ENCODE data around the gene CRIP3. TPM values are rescaled to one million over a fixed set of nuclear protein-coding genes. Genes with fewer than 3 reads are reported as not detected.
A peak's percentile ranks its signal among the peaks of the same experiment; 100 is the strongest.

Gene CRIP3
- total RNA-seq, 5 donors from 2014 or later (not counting 1 experiment from before 2014, with no cell fraction given) = 1.3 to 4.2 (median 2.8) TPM

DNA sequence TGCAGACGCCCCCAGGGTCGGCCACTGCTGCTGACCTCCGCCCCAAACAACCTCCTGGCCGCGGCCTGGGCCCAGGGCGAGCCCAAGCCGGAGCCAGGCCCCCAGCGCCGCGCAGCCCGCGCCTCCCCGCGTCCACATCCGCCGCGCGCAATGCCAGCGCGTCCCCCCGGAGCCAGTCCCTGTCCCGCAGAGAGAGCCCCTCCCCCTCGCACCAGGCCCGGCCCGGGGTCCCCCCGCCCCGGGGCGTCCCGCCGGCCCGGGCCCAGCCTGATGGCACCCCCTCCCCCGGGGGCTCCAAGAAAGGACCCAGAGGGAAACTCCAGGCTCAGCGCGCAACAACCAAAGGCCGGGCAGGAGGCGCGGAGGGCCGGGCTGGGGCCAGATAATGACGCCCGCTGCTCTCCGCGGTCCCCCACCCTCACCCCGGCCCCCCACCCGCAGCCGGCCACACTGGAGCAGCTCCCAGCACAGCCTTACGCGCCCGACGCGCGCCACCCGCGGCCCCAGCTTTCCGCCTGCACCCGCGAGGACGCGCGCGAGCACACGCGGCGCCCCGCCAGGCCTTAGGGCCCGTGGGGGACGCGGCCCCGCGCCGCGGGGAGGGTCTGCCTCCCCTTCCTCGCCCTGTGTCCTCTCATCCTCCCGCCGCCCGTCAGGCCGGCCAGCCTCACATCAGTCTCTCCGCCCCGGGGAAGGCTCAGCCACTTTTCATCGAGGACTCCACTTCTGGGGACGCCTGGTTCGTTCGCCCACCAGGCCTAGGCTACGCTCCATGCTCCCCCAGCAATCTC lies 23.4 kb downstream of the CRIP3 start:
- ChIA-PET CTCF (no interaction called here), POLR2A (no interaction called here)
- Histone ChIP-seq H3K9me3 (no peaks in the 10 kb centered on the region), H3K27me3 (replicated peaks in 1 of 2; ENCODE audit: control insufficient read depth in 2 of 2, extremely low read depth in 1 of 2, insufficient read depth in 2 of 2, low read length in 1 of 2) (peaks cover 0 to 58% of the 10 kb centered on the region in 2 experiments), H3K36me3 (ENCODE audit: control insufficient read depth in 2 of 2, extremely low read depth in 1 of 2, insufficient read depth in 1 of 2, low read length in 1 of 2) (no peaks in the 10 kb centered on the region), H3K4me1 (ENCODE audit: control insufficient read depth in 1 of 2, extremely low read depth in 1 of 2, insufficient read depth in 2 of 2, low read length in 2 of 2) (no peaks in the 10 kb centered on the region), H3K4me3 (ENCODE audit: control insufficient read depth in 1 of 2, extremely low read depth in 1 of 2, low read length in 1 of 2) (no peak overlapping the region), H3K27ac (ENCODE audit: low read length) (no peak overlapping the region)
- no peak for DNase-seq
- Mint-ChIP-seq H3K9me3 (no peaks in the 10 kb centered on the region), H3K4me1 (peaks cover 0 to 2% (median 0%) of the 10 kb centered on the region in 3 donors), H3K36me3 (no peaks in the 10 kb centered on the region), H3K4me3 (no peak overlapping the region), H3K27me3 (peaks cover 28 to 40% of the 10 kb centered on the region in 2 donors), H3K27ac (no peak overlapping the region)
- no peak for ATAC-seq (replicated peaks in 1 of 4)
- 7% methylated on average over 83 of the region's 83 CpGs for WGBS (ENCODE audit: insufficient coverage)

DNA sequence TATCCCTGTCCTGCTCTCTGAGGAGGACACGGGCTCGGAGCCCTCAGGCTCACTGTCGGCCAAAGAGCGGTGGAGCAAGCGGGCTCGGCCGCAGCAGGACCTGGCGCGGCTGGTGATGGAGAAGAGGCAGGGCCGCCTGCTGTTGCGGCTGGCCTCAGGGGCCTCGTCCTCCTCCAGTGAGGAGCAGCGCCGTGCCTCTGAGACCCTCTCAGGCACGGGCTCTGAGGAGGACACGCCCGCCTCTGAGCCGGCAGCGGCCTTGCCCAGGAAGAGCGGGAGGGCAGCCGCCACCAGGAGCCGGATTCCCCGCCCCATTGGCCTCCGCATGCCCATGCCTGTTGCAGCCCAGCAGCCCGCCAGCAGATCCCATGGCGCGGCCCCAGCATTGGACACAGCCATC lies 24.7 kb downstream of the CRIP3 start:
- H3K27ac ChIP-seq (ENCODE audit: low read length) = no peak overlapping the region
- 94% methylated on average over 24 of the region's 27 CpGs for WGBS (ENCODE audit: insufficient coverage)
- H3K36me3 ChIP-seq (ENCODE audit: control insufficient read depth in 2 of 2, extremely low read depth in 1 of 2, insufficient read depth in 1 of 2, low read length in 1 of 2) = no peaks in the 10 kb centered on the region
- peaks cover 0 to 2% (median 0%) of the 10 kb centered on the region in 3 donors for H3K4me1 Mint-ChIP-seq
- H3K4me3 Mint-ChIP-seq = no peak overlapping the region
- no peaks in the 10 kb centered on the region for H3K36me3 Mint-ChIP-seq
- ChIA-PET CTCF (no interaction called here), POLR2A (no interaction called here)
- no peak for DNase-seq
- peaks cover 0 to 61% of the 10 kb centered on the region in 2 experiments for H3K27me3 ChIP-seq (replicated peaks in 1 of 2; ENCODE audit: control insufficient read depth in 2 of 2, extremely low read depth in 1 of 2, insufficient read depth in 2 of 2, low read length in 1 of 2)
- peaks cover 32 to 38% of the 10 kb centered on the region in 2 donors for H3K27me3 Mint-ChIP-seq
- ATAC-seq (replicated peaks in 1 of 4) = no peak
- H3K9me3 Mint-ChIP-seq = no peaks in the 10 kb centered on the region
- H3K9me3 ChIP-seq = no peaks in the 10 kb centered on the region
- H3K4me3 ChIP-seq (ENCODE audit: control insufficient read depth in 1 of 2, extremely low read depth in 1 of 2, low read length in 1 of 2) = no peak overlapping the region
- H3K27ac Mint-ChIP-seq = no peak overlapping the region
- H3K4me1 ChIP-seq (ENCODE audit: control insufficient read depth in 1 of 2, extremely low read depth in 1 of 2, insufficient read depth in 2 of 2, low read length in 2 of 2) = no peaks in the 10 kb centered on the region

GRCh38 chr6:43283514-43283901 lies 25.1 kb downstream of the CRIP3 start:
- peaks cover 0 to 2% (median 0%) of the 10 kb centered on the region in 3 donors for H3K4me1 Mint-ChIP-seq
- no peaks in the 10 kb centered on the region for H3K9me3 Mint-ChIP-seq
- no peaks in the 10 kb centered on the region for H3K36me3 Mint-ChIP-seq
- no peak overlapping the region for H3K27ac ChIP-seq (ENCODE audit: low read length)
- no peak overlapping the region for H3K4me3 ChIP-seq (ENCODE audit: control insufficient read depth in 1 of 2, extremely low read depth in 1 of 2, low read length in 1 of 2)
- H3K9me3 ChIP-seq = no peaks in the 10 kb centered on the region
- no peaks in the 10 kb centered on the region for H3K36me3 ChIP-seq (ENCODE audit: control insufficient read depth in 2 of 2, extremely low read depth in 1 of 2, insufficient read depth in 1 of 2, low read length in 1 of 2)
- no peak overlapping the region for H3K27ac Mint-ChIP-seq
- whole genome bisulfite sequencing (ENCODE audit: insufficient coverage) = 92% methylated on average over 18 of the region's 18 CpGs
- peaks cover 33 to 38% of the 10 kb centered on the region in 2 donors for H3K27me3 Mint-ChIP-seq
- peaks cover 0 to 65% of the 10 kb centered on the region in 2 experiments for H3K27me3 ChIP-seq (replicated peaks in 1 of 2; ENCODE audit: control insufficient read depth in 2 of 2, extremely low read depth in 1 of 2, insufficient read depth in 2 of 2, low read length in 1 of 2)
- H3K4me1 ChIP-seq (ENCODE audit: control insufficient read depth in 1 of 2, extremely low read depth in 1 of 2, insufficient read depth in 2 of 2, low read length in 2 of 2) = no peaks in the 10 kb centered on the region
- H3K4me3 Mint-ChIP-seq = no peak overlapping the region
- CTCF ChIA-PET = no interaction called here
- ATAC-seq (replicated peaks in 1 of 4) (no peak), DNase-seq (no peak)
- POLR2A ChIA-PET = no interaction called here

DNA sequence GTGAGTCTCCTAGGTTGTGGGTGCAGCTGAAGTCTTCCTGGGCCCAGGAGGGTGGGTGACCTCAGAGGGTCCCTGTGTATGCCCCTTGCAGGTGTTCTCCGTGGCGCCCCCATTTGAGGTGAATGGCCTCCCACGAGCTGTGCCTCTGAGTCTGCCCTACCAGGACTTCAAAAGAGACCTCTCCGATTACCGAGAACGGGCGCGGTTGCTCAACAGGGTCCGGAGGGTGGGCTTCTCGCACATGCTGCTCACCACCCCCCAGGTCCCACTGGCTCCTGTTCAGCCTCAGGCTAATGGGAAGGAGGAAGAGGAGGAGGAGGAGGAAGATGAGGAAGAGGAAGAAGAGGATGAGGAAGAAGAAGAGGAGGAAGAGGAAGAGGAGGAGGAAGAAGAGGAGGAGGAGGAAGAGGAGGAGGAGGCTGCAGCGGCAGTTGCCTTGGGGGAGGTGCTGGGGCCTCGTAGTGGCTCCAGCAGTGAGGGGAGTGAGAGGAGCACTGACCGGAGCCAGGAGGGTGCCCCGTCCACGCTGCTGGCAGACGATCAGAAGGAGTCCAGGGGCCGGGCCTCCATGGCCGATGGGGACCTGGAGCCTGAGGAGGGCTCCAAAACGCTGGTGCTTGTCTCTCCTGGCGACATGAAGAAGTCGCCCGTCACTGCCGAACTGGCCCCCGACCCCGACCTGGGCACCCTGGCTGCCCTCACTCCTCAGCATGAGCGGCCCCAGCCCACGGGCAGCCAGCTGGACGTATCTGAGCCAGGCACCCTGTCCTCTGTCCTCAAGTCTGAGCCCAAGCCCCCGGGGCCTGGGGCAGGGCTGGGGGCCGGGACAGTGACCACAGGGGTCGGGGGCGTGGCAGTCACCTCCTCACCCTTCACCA lies 25.8 kb downstream of the CRIP3 start:
- POLR2A ChIA-PET = no interaction called here
- H3K4me1 ChIP-seq (ENCODE audit: control insufficient read depth in 1 of 2, extremely low read depth in 1 of 2, insufficient read depth in 2 of 2, low read length in 2 of 2) = no peaks in the 10 kb centered on the region
- H3K4me1 Mint-ChIP-seq = peaks cover 0 to 2% (median 0%) of the 10 kb centered on the region in 3 donors
- no peak for ATAC-seq (replicated peaks in 1 of 4)
- DNase-seq = no peak
- H3K9me3 ChIP-seq = no peaks in the 10 kb centered on the region
- H3K4me3 Mint-ChIP-seq = no peak overlapping the region
- H3K9me3 Mint-ChIP-seq = no peaks in the 10 kb centered on the region
- peak overlapping the region in 1 of 2 donors; percentile 16 for H3K27ac Mint-ChIP-seq
- H3K27ac ChIP-seq (ENCODE audit: low read length) = no peak overlapping the region
- H3K36me3 ChIP-seq (ENCODE audit: control insufficient read depth in 2 of 2, extremely low read depth in 1 of 2, insufficient read depth in 1 of 2, low read length in 1 of 2) = no peaks in the 10 kb centered on the region
- peaks cover 0 to 63% of the 10 kb centered on the region in 2 experiments for H3K27me3 ChIP-seq (replicated peaks in 1 of 2; ENCODE audit: control insufficient read depth in 2 of 2, extremely low read depth in 1 of 2, insufficient read depth in 2 of 2, low read length in 1 of 2)
- no peaks in the 10 kb centered on the region for H3K36me3 Mint-ChIP-seq
- H3K4me3 ChIP-seq (ENCODE audit: control insufficient read depth in 1 of 2, extremely low read depth in 1 of 2, low read length in 1 of 2) = no peak overlapping the region
- WGBS (ENCODE audit: insufficient coverage) = 78% methylated on average over 25 of the region's 32 CpGs
- CTCF ChIA-PET = no interaction called here
- H3K27me3 Mint-ChIP-seq = peaks cover 35 to 40% of the 10 kb centered on the region in 2 donors

- Mint-ChIP-seq H3K36me3 (no peaks in the 10 kb centered on the region), H3K27ac (no peak overlapping the region), H3K9me3 (no peaks in the 10 kb centered on the region), H3K4me3 (no peak overlapping the region), H3K4me1 (peaks cover under 1 to 2% (median 2%) of the 10 kb centered on the region in 3 donors), H3K27me3 (peaks cover 37 to 45% of the 10 kb centered on the region in 2 donors)
- ChIA-PET POLR2A (no interaction called here), CTCF (no interaction called here)
- Histone ChIP-seq H3K4me1 (ENCODE audit: control insufficient read depth in 1 of 2, extremely low read depth in 1 of 2, insufficient read depth in 2 of 2, low read length in 2 of 2) (peaks cover 0 to under 1% of the 10 kb centered on the region in 2 experiments), H3K27me3 (replicated peaks in 1 of 2; ENCODE audit: control insufficient read depth in 2 of 2, extremely low read depth in 1 of 2, insufficient read depth in 2 of 2, low read length in 1 of 2) (peaks cover 0 to 71% of the 10 kb centered on the region in 2 experiments), H3K9me3 (no peaks in the 10 kb centered on the region), H3K4me3 (ENCODE audit: control insufficient read depth in 1 of 2, extremely low read depth in 1 of 2, low read length in 1 of 2) (no peak overlapping the region), H3K27ac (ENCODE audit: low read length) (no peak overlapping the region), H3K36me3 (ENCODE audit: control insufficient read depth in 2 of 2, extremely low read depth in 1 of 2, insufficient read depth in 1 of 2, low read length in 1 of 2) (no peaks in the 10 kb centered on the region)
- DNase-seq = no peak
- 46% methylated on average over 9 of the region's 9 CpGs for WGBS (ENCODE audit: insufficient coverage)
- ATAC-seq (replicated peaks in 1 of 4) = no peak
Measured at GRCh38 chr6:43282060-43282459, 26.6 kb downstream of the CRIP3 start.

DNA sequence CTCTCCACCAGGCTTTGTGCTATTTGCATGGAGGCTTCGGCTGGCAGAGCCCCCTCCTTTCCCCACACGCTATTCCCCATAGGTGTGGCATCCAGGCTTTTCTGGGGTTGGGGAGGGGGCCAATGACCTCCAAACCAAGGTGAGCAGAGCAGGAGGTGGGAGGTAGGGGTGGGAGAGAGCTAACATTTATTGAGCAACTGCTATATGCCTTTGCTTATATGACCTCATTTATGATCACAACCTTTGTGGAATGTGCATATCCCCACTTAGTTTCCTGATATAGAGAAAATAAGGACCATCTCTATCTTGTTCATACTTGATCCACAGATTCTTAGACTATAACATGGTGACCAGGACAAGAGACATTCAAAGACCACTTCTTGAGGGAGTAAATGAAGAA lies 28.4 kb downstream of the CRIP3 start:
- POLR2A ChIA-PET = no interaction called here
- no peak for DNase-seq
- WGBS (ENCODE audit: insufficient coverage) = no CpG with 5 or more reads among the region's 2 CpGs

More for the DNA sequence above, 28.4 kb downstream of the CRIP3 start:
- ATAC-seq (replicated peaks in 1 of 4) = no peak
- H3K4me1 ChIP-seq (ENCODE audit: control insufficient read depth in 1 of 2, extremely low read depth in 1 of 2, insufficient read depth in 2 of 2, low read length in 2 of 2) = peaks cover 0 to 18% of the 10 kb centered on the region in 2 experiments
- CTCF ChIA-PET = interaction anchor here in 1 of 2 donors (0.6 kb wide), 1 partner anchor 129 kb away, joined by 4 read pairs; no protein-coding TSS in a partner anchor
- H3K4me3 ChIP-seq (ENCODE audit: control insufficient read depth in 1 of 2, extremely low read depth in 1 of 2, low read length in 1 of 2) = no peak overlapping the region
- peaks cover 4 to 12% (median 10%) of the 10 kb centered on the region in 3 donors for H3K4me1 Mint-ChIP-seq
- H3K27ac Mint-ChIP-seq = no peak overlapping the region
- no peaks in the 10 kb centered on the region for H3K9me3 Mint-ChIP-seq
- H3K27ac ChIP-seq (ENCODE audit: low read length) = no peak overlapping the region
- H3K27me3 Mint-ChIP-seq = peaks cover 30 to 43% of the 10 kb centered on the region in 2 donors
- no peaks in the 10 kb centered on the region for H3K36me3 ChIP-seq (ENCODE audit: control insufficient read depth in 2 of 2, extremely low read depth in 1 of 2, insufficient read depth in 1 of 2, low read length in 1 of 2)
- no peaks in the 10 kb centered on the region for H3K36me3 Mint-ChIP-seq
- no peaks in the 10 kb centered on the region for H3K9me3 ChIP-seq
- no peak overlapping the region for H3K4me3 Mint-ChIP-seq
- peaks cover 0 to 74% of the 10 kb centered on the region in 2 experiments for H3K27me3 ChIP-seq (replicated peaks in 1 of 2; ENCODE audit: control insufficient read depth in 2 of 2, extremely low read depth in 1 of 2, insufficient read depth in 2 of 2, low read length in 1 of 2)

Measured in T-cell (primary cell).